Measurements from ENCODE around the gene OIT3.

OIT3 gene

DNA sequence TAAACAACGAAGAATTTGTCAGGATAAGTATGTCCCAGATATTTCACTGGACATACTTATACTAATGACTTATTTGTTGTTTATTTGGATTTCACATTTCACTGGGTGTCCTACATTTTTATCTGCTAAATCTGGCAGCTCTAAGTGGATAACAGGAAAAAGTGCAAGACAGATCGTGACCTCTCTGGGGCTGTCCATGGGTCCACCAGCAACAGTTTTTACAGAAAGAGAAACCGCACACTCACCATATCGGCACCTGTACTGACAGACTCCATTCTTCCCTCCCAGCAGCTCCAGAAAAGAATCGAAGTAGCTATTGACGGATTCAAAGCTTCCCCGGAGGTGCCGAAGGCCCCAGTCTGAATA, 60.7 kb downstream of the OIT3 start:
- DNase-seq: no peak

DNA sequence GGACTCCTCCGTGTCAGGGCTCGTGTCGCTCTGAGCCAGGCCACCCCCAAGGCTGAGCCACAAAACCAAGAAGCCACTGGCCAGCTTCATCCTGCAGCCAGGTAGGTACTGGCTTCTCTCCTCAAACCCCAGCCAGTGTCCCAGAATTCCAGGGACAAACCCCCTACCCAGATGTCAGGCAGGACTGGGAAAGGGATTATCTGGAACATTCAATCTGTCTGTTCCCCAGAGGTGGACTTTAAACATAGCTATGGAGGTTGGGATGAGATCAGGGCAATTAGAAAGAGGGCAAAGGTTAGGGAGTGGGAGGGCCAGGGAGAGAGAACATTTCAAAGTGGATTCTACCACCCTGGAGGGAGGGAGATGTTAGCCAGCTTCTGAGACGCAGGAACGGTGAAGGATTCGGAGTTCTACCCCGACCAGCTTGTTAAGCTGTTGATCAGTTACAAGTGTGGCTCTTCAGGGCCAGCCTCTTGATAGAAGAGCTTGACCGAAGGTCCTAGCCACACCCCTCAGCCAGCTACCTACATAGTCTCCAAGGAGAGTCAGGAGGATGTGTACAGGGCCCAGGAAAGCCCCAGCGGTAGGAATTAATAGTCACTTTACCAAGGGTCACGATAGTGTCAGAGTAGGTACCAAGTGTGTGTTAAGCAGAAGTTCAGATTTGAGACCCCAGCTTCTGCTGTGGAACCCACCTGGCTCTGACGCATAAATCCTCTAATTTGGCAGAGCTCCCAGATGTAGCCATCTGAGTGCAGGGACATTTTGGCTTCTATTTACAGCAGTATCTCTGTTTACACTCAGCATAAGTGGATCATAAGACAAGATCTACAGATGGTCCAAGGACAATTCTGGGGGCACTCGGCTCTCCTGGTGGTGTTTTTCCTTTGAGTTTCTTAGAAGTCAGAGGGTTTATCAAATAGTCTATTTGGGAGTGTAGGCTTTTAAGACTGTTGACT, 61.3 kb downstream of the OIT3 start, which contains the start of gene PLA2G12B:
TSS of gene PLA2G12B (minus strand) at position 211 of the 959 bp plus-strand sequence. CDS start at position 90, 121 bp downstream.
- DNase-seq: no peak

DNA sequence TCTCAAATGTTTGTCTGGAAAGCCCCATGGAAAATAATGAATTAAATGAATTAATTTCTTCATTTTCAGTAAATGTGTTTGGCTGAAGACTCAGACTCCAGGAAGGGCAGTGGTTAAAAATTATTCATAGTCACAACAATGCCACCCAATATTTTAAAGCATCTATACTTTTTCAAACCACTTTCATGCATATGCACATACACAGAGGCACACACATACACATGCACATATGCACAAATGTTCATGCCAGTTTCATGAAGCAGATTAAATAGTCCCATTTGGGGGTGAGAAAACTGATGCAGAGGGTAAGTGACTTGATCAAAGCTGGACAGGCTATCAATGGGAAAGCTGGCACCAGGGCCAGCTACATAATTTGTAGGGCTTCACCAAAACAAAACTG, 62.5 kb downstream of the OIT3 start:
- no peak for DNase-seq

DNA sequence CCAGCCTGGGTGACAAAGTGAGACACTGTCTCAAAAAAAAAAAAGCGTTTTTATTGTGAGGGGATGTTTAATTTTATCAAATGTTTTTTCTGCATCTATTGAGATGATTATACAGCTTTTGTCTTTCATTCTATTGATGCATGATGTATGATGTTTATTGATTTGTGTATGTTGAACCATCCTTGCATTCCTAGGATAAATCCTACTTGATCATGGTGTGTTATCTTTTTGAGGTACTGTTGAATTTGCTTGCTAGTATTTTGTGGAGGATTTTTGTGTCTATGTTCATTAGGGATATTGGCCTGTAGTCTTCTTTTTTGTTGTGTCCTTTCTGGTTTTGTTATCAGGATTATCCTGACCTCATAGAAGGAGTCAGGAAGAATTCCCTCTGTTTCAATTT, 83.3 kb downstream of the OIT3 start:
- no peak for DNase-seq

DNA sequence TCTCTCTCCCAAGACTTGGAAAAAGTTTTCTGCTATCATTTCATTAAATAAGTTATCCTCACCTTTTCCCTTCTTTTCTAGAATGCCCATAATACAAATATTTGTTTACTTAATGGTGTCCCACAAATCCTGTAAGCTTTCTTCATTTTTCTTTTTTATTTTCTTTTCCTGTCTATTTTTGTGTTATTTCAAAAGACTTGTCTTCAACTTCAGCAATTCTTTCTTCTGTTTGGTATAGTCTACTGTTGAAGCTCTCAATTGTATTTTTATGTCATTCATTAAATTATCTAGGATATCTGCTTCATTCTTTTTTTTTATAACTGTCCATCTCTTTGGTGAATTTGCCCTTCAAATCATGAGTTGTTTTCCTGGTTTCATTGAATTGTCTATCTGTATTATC, 86.2 kb downstream of the OIT3 start:
- no peak for DNase-seq

DNA sequence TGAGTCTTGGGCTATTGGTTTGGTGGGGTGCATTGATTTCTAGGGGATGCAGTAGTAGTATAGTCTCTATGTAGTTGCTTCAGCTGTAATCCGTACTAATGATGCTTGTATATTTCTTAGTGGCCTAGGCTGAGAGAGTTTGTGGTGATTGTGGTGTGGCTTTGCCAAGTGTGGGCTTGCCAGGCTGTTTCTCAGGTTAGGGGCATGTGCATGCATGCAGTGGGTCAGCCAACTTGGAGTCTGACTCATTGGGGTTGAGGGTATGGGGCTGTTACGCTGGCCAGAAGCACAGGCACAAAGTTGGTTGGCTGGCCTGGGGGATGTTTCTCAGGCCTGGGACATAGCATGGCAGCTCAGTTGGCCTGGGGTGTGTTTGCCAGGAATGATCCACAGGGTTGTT, 86.8 kb downstream of the OIT3 start:
- DNase-seq: no peak

DNA sequence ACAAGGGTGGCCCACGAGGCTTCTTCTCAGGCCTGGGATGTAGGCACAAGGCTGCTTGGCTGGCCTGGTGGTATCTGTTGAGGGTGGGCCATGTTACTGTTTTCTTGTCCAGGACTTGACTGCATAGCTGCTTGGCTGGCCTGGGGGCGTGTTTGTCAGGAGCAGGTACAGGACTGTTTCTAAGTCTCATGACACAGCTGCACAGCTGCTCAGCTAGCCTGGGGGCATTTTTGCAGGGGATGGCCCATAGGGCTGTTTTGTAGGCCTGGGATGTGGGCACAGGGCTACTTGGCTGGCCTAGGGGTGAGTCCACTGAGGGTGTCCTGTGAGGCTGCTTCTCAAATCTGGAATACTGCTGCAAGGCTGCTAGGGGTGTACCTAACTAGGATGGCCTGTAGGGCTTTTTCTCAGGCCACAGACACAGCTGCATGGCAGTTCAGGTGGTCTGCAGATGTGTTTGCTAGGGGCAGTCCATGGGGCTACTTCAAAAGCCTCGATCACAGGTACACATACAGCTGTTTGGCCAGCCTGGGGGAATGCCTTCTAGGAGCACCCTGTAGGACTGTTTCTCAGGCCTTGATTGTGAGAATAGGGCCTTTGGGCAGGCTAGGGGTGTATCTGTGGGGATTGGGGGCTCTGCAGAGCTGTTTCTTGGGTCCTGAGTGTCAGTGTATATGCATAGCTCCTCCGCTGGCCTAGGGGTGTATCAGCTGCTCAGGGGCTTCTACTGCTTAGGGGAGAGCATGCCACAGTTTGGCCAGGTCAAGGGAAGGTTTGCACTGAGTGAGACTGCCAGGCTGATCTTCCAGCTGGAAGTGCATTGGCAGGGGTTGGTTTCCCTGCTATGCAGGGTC, 87.7 kb downstream of the OIT3 start:
- DNase-seq: no peak

DNA sequence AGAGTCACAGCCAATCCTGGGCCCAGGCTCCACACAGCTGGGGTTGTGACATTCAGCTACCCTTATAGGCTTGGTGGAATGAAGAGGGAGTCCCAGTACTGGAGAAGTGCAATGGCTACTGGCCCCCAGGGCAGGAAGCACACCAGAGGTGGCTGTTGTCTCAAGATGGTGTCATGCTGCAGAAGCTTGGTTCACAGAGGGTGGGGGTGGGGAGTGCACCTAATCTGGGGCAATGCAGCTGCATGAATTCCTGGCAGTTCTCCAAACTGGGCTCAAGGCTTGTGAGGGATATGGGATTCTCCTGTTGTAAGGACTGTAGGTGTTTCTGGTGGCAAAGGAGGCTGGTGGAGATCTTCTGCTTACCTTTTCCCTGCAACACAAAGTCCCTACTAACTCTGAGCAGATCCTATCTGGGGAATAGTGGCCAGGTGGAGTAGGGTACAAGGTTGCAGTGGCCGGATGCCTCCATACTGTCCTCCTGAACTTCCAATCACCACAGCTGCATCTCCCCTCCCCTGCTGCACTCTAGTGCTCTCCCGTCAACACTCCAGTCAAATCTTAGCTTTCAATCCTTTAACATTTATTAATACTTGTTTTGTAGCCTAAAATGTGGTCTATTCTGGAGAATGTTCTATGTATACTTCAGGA, 88.5 kb downstream of the OIT3 start:
- DNase-seq: no peak

Measured in activated CD8-positive, alpha-beta memory T cell treated with anti-CD3 and anti-CD28 coated beads, Interleukin-2, amount 50 U/mL, for 48 hours (primary cell).